Activated effector memory CD4-positive, alpha-beta T cell treated with Interleukin-2 at 50 U/mL for 16 hours (primary cell): ENCODE results near the gene MOB3B.
"Not testable (repeated sequence)": the region's sequence is repeated elsewhere in the genome, so short reads cannot be mapped to it uniquely, and the experiment has no call there.

Source experiments
- DNase-seq: peaks from one replicate; pipeline ENCODE4 v3.0.0-alpha.2; 2020

The MOB3B gene

DNA sequence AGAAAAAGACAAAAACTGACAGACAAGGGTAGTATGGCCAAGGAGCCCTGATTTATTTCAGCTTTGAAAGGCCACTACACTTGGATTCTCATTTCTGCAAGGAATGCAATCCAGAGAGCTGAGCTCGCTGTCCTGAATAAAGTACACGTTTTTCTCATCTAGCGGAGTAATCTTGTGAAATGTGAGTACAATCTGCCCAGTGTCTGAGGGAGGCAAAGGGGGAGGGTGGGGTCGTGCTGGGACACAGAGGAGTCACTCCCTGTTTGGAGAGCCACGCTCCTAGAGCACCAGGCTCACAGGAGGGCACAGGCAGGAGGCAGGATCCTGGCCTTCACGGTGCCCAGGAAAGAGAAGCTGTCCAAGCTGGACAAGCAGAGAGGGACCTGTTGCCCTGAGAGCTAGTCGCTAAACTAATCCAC, 56.5 kb downstream of the MOB3B start:
- DNase-seq, result no peak

DNA sequence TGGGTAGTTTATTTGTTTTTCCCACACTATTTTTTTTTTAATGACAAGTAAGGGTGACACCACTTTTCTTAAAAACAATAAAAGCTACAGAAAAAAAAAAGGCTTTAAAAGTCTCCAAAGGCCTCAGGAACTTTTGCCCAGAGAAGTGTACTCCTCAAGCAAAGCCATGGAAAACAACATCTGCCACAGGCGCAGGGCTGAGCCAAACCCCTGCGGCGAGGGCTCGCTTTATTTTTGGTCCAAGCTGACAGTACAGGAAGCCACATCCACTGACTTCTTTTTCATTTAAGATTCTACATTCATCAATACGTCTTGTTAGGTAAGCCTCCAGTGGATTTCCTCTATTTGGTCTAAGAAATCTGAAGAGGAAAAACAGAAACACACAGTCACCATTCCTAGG, 57.4 kb downstream of the MOB3B start:
- DNase-seq, result no peak

- DNase-seq, result no peak
Observed at GRCh38 chr9:27471789-27472188, 57.8 kb downstream of the MOB3B start.

- no peak for DNase-seq
Observed at GRCh38 chr9:27471366-27471765, 58.2 kb downstream of the MOB3B start.

DNA sequence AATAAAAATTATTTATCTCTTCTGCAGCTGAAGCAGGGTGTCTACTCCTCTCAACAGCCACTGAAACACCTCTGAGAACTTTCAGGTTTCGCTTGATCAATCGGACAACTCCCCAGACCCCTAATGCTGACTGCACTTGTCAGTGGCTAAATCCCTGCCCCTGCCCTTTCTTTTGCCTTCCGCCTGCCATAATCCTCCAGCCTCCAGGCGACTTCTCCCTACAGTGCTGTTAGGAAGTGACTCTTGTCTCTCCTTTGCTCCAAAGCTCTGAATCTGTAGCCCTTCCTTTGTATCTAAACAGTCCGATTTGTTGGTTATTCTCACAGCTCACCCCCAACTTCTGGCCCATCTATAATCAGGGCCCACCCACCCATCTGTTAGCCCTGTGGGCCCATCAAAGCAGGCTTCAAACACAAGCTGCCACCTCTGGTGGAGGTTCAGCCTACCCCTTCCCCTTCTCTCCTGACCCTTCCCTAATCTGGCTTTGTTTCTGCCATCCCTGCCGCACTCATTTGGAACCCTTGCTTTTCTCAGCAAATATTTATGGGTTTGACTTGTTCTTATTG, 59.2 kb downstream of the MOB3B start:
- DNase-seq, result no peak

- no peak for DNase-seq
Observed at GRCh38 chr9:27469550-27469949, 60.1 kb downstream of the MOB3B start.

GRCh38 chr9:27468462-27469110, 61.0 kb downstream of the MOB3B start:
- DNase-seq, result no peak

DNA sequence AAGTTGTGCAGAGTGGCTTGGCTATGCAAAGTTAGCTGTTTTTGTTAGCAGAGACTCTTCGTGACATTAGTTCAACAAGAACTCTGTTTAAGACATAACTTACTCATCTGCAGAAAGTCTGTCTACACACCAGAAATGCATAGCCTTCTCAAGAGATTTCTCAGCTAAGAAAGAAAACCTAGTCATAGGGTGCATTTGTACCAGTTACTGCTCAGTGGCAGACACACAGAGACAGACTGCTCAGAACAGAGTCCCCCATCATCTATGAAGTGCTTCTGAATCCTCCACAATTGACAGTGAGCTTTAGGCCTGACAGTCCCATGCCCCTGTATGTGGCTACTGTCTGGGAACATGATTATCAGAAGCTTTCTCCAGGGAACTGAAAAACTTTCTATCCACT, 61.6 kb downstream of the MOB3B start:
- DNase-seq, result no peak

DNA sequence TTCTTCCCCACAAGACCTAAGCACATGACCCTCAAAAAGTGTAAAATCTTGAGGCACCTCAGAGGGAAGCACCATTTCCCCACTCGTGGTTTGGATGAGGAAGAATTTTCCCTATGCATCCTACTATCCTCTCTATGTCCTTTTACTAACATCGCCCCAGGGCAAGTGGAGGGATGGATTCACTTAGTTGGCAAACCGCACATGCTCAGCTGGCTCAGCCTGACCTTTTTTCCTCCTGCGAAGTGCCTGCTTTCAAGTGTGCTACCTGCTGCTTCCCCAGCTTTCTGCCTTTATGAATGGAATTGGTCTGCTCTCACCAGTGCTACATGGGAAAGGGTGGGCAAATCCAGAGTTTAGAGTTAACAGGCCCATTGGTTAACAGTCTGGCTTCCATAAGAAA, 62.1 kb downstream of the MOB3B start:
- DNase-seq, result no peak

DNA sequence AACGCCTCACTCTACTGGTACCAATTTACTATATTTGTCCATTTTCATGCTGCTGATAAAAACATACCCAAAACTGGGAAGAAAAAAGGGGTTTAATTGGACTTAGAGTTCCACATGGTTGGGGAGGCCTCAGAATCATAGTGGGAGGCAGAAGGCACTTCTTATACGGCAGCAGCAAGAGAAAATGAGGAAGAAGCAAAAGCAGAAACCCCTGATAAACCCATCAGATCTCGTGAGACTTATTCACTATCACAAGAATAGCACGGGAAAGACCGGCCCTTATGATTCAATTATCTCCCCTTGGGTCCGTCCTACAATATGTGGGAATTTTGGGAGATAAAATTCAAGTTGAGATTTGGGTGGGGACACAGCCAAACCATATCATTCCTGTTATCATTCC, 63.1 kb downstream of the MOB3B start:
- not testable (repeated sequence) for DNase-seq

DNA sequence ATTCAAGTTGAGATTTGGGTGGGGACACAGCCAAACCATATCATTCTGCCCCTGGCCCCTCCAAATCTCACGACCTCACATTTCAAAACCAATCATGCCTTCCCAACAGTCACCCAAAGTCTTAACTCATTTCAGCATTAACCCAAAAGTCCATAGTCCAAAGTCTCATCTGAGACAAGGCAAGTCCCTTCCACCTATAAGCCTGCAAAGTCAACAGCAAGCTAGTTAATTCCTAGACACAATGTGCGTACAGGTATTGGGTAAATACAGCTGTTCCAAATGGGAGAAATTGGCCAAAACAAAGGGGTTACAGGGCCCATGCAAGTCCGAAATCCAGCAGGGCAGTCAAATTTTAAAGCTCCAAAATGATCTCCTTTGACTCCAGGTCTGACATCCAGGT, 64.7 kb downstream of the MOB3B start:
- not testable (repeated sequence) for DNase-seq

DNA sequence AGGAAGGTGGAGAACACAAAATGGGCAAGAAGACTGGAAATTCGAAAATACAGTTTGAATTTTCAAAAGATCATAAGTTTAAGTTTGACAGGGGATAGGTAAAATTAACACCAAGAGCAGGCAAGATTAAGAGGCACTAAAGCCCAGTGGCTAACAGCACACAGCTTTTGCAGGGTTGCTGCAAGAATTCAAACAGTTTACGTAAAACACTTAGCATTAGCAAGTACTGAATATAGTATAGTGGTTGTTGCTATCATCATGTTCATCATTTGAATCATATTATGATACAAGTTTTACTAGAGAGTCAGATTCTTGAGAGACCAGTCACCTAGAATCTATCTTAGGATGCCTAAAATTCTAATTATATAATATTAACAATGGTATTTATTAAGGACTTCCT, 66.8 kb downstream of the MOB3B start:
- no peak for DNase-seq

GRCh38 chr9:27462434-27462833, 67.2 kb downstream of the MOB3B start:
- no peak for DNase-seq

GRCh38 chr9:27460226-27461023, 69.2 kb downstream of the MOB3B start:
- no peak for DNase-seq

GRCh38 chr9:27457445-27457844, 72.2 kb downstream of the MOB3B start:
- DNase-seq, result no peak

- DNase-seq, result no peak
Observed at GRCh38 chr9:27453860-27454553, 75.6 kb downstream of the MOB3B start.

- DNase-seq, result no peak
Observed at GRCh38 chr9:27451207-27451797, 78.3 kb downstream of the MOB3B start.

DNA sequence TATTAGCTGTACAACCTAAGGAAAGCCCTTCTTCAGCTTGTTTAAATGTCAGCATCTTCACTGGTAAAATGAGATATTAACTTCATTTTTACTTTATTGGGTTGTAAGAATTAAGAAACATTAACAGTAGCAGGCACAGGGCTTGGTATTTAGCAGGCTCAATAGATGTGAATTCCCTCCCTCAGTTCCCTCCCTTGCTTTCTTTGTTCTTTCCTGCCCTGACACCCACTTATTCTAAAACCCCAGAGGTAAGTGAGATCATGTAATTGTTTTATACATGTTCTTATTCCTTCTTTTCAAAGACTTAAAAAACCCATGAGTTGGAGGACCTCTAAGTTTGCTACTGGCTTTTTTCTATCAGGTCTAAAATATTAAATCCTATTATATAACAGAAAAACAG, 78.9 kb downstream of the MOB3B start:
- no peak for DNase-seq

DNA sequence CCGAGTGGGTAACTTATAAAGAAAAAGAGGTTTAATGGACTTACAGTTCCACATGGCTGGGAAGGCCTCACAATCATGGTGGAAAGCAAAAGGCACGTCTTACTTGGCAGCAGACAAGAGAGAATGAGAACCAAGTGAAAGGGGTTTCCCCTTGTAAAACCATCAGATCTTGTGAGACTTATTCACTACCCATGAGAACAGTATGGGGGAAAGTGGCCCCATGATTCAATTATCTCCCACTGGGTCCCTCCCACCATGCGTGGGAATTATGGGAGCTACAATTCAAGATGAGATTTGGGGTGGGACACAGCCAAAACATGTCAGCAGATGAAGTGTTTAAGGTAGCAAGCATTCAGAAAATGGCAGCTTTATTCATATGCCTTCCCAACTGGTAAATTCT, 81.3 kb downstream of the MOB3B start:
- not testable (repeated sequence) for DNase-seq

GRCh38 chr9:27447031-27447683, 82.5 kb downstream of the MOB3B start:
- no peak for DNase-seq

GRCh38 chr9:27445688-27446087, 83.9 kb downstream of the MOB3B start:
- no peak for DNase-seq

DNA sequence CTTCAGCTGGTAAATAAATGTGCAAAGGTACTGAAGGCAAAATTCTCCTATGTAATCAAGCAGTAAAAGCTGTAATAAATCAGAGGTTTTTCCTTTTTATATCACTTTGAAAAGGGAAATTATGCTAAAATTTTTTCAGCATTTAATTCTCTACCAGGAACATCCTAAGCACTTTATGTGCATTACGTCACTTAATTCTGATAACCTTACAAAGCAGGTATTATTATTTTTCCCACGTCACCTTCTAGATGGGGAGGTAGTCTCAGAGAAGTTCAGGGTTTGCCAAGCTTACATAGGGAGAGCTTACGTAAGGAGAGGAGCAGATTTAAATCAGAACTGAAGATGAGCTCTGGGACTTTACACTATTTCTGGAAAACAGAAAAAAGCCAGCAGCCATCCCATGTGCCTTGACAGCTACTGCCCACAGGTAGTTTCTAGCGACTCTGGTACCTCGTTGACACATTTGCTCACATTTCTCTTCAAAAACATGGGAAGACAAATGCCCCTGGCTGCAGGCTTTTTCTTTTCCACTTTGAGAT, 84.5 kb downstream of the MOB3B start:
- DNase-seq, result no peak
